ENCODE results near the gene ASB2. TPM values are rescaled to one million over a fixed set of nuclear protein-coding genes. Genes with fewer than 3 reads are reported as not detected.

ASB2 gene
- polyA plus RNA-seq, 3 donors: 0.25 to 2.5 (median 1.4) TPM

- no peak for DNase-seq
- Histone ChIP-seq H3K79me2 (ENCODE audit: insufficient read depth, low read length) (no peaks in the 10 kb centered on the region), H3K4me2 (replicated peaks; ENCODE audit: extremely low read depth, low read length, poor library complexity, severe bottlenecking) (no peak overlapping the region), H2AFZ (ENCODE audit: insufficient read depth, low read depth, low read length, poor library complexity, severe bottlenecking) (no peak overlapping the region), H3K9me3 (replicated peaks in 1 of 2; ENCODE audit: control insufficient read depth in 1 of 2, insufficient read depth in 1 of 2, low read length in 2 of 2) (no peaks in the 10 kb centered on the region), H3K9ac (ENCODE audit: insufficient read depth, low read length, poor library complexity, severe bottlenecking) (no peak overlapping the region), H3K36me3 (replicated peaks in 1 of 2; ENCODE audit: control insufficient read depth in 1 of 2, insufficient read depth in 2 of 2, low read length in 2 of 2) (no peaks in the 10 kb centered on the region), H4K20me1 (ENCODE audit: insufficient read depth, low read length) (no peaks in the 10 kb centered on the region), H3K27ac (ENCODE audit: low read depth in 1 of 2, low read length in 2 of 2) (no peak overlapping the region), H3K4me3 (replicated peaks in 1 of 3; ENCODE audit: low read depth in 2 of 3, low read length in 3 of 3) (no peak overlapping the region), H3K27me3 (ENCODE audit: control insufficient read depth in 2 of 2, insufficient read depth in 2 of 2, low read length in 2 of 2) (no peaks in the 10 kb centered on the region), H3K4me1 (ENCODE audit: control insufficient read depth in 1 of 2, insufficient read depth in 2 of 2, low read length in 2 of 2) (peaks cover 32 to 34% of the 10 kb centered on the region in 2 donors)
- TF ChIP-seq CTCF (IDR thresholded peaks at IDR 0.05): no peak
- WGBS (ENCODE audit: insufficient coverage): 90% methylated on average over 19 of the region's 20 CpGs
- Mint-ChIP-seq H3K27me3 (ENCODE audit: low read depth in 3 of 3) (peaks cover 0 to 4% (median 0%) of the 10 kb centered on the region in 3 donors), H3K4me1 (peaks cover 40% of the 10 kb centered on the region), H3K36me3 (peaks cover 12 to 20% of the 10 kb centered on the region in 2 donors), H3K4me3 (no peak overlapping the region), H3K27ac (peak overlapping the region in 1 of 7 donors; percentile 15), H3K9me3 (peaks cover 0 to 3% (median 0%) of the 10 kb centered on the region in 7 donors)
- intact Hi-C loops (cut with micrococcal nuclease): no loop called here
These were observed 25.3 kb downstream of the ASB2 start for GRCh38 chr14:93950948-93951634.

GRCh38 chr14:93949511-93950075, 26.8 kb downstream of the ASB2 start:
- no peak overlapping the region for H3K27ac ChIP-seq (ENCODE audit: low read depth in 1 of 2, low read length in 2 of 2)
- Mint-ChIP-seq H3K27ac (peak overlapping the region in 1 of 7 donors; percentile 22), H3K9me3 (no peaks in the 10 kb centered on the region), H3K36me3 (peaks cover 7 to 31% of the 10 kb centered on the region in 2 donors), H3K4me3 (no peak overlapping the region), H3K27me3 (ENCODE audit: low read depth in 3 of 3) (peaks cover 0 to 2% (median 0%) of the 10 kb centered on the region in 3 donors), H3K4me1 (peaks cover 25% of the 10 kb centered on the region)
- no peak overlapping the region for H3K9ac ChIP-seq (ENCODE audit: insufficient read depth, low read length, poor library complexity, severe bottlenecking)
- peaks cover 17 to 20% of the 10 kb centered on the region in 2 donors for H3K4me1 ChIP-seq (ENCODE audit: control insufficient read depth in 1 of 2, insufficient read depth in 2 of 2, low read length in 2 of 2)
- no peak overlapping the region for H3K4me3 ChIP-seq (replicated peaks in 1 of 3; ENCODE audit: low read depth in 2 of 3, low read length in 3 of 3)
- H3K36me3 ChIP-seq (replicated peaks in 1 of 2; ENCODE audit: control insufficient read depth in 1 of 2, insufficient read depth in 2 of 2, low read length in 2 of 2): no peaks in the 10 kb centered on the region
- no peaks in the 10 kb centered on the region for H3K27me3 ChIP-seq (ENCODE audit: control insufficient read depth in 2 of 2, insufficient read depth in 2 of 2, low read length in 2 of 2)
- WGBS (ENCODE audit: insufficient coverage): 96% methylated on average over 13 of the region's 13 CpGs
- intact Hi-C loops (cut with micrococcal nuclease): no loop called here
- no peaks in the 10 kb centered on the region for H3K79me2 ChIP-seq (ENCODE audit: insufficient read depth, low read length)
- no peak overlapping the region for H2AFZ ChIP-seq (ENCODE audit: insufficient read depth, low read depth, low read length, poor library complexity, severe bottlenecking)
- TF ChIP-seq CTCF (IDR thresholded peaks at IDR 0.05): no peak
- no peak for DNase-seq
- no peaks in the 10 kb centered on the region for H3K9me3 ChIP-seq (replicated peaks in 1 of 2; ENCODE audit: control insufficient read depth in 1 of 2, insufficient read depth in 1 of 2, low read length in 2 of 2)
- no peaks in the 10 kb centered on the region for H4K20me1 ChIP-seq (ENCODE audit: insufficient read depth, low read length)
- H3K4me2 ChIP-seq (replicated peaks; ENCODE audit: extremely low read depth, low read length, poor library complexity, severe bottlenecking): no peak overlapping the region
